HepG2 (cell line): ENCODE measurements around the gene HRC. TPM values are rescaled to one million over a fixed set of nuclear protein-coding genes. Genes with fewer than 3 reads are reported as not detected.
A peak's percentile ranks its signal among the peaks of the same experiment; 100 is the strongest.

Experiments
- HIVEP1 ChIP-seq: sonication (generic); formaldehyde crosslinking; IDR thresholded peaks from 2 replicates; pipeline ENCODE4 v1.4.0; 2020; ENCODE audit warnings: mild to moderate bottlenecking, missing genetic modification reagents
- HMG20B ChIP-seq: conservative IDR thresholded peaks from 2 replicates; pipeline ENCODE4 v1.6.1; 2016; ENCODE audit warnings: missing genetic modification reagents, missing compliant biosample characterization
- KDM4B ChIP-seq: sonication (generic); formaldehyde crosslinking; IDR thresholded peaks from 2 replicates; pipeline ENCODE4 v1.4.0; 2020; ENCODE audit warnings: missing genetic modification reagents
- PHF20 ChIP-seq: sonication (generic); formaldehyde crosslinking; IDR thresholded peaks from 2 replicates; pipeline ENCODE4 v1.5.0; 2020; ENCODE audit warnings: mild to moderate bottlenecking, missing genetic modification reagents
- RERE ChIP-seq: IDR thresholded peaks from 2 replicates; pipeline ENCODE4 v1.6.1; 2016; ENCODE audit warnings: low read depth, missing genetic modification reagents, missing compliant biosample characterization
- WIZ ChIP-seq: sonication (generic); formaldehyde crosslinking; IDR thresholded peaks from 2 replicates; pipeline ENCODE4 v1.5.1; 2020; ENCODE audit warnings: mild to moderate bottlenecking, missing genetic modification reagents
- ZBTB2 ChIP-seq: sonication (generic); formaldehyde crosslinking; IDR thresholded peaks from 2 replicates; pipeline ENCODE4 v1.8.0; 2022; ENCODE audit warnings: low read depth, missing genetic modification reagents
- ZBTB46 ChIP-seq: sonication (generic); formaldehyde crosslinking; IDR thresholded peaks from 2 replicates; pipeline ENCODE4 v1.4.0; 2020; ENCODE audit warnings: mild to moderate bottlenecking, missing genetic modification reagents, borderline replicate concordance
- ZNF232 ChIP-seq: sonication (generic); formaldehyde crosslinking; IDR thresholded peaks from 2 replicates; pipeline ENCODE4 v1.4.0; 2020; ENCODE audit warnings: missing genetic modification reagents, borderline replicate concordance
- ZNF691 ChIP-seq: sonication (generic); formaldehyde crosslinking; IDR thresholded peaks from 2 replicates; pipeline ENCODE4 v1.4.0; 2020; ENCODE audit warnings: missing genetic modification reagents, low read depth, mild to moderate bottlenecking, borderline replicate concordance
- ZSCAN25 ChIP-seq: sonication (generic); formaldehyde crosslinking; IDR thresholded peaks from 2 replicates; pipeline ENCODE4 v1.8.0; 2022; ENCODE audit warnings: mild to moderate bottlenecking, missing genetic modification reagents
- ZXDC ChIP-seq: sonication (generic); formaldehyde crosslinking; IDR thresholded peaks from 2 replicates; pipeline ENCODE4 v1.5.0; 2020; ENCODE audit warnings: mild to moderate bottlenecking, missing genetic modification reagents
- polyA plus RNA-seq, 8 experiments: library from polyadenylated mRNA; depleted of rRNA in 3 of 8; stranded (reverse) in 7 of 8; unstranded in 1 of 8; fragments of >200 nt; fragmentation: Illumina TruSeq in 4 of 8; extraction: Trizol in 4 of 8; gene quantifications; 2 replicates each; pipeline versions ENCODE4 v1.2.1 to v1.2.3, GENCODE V29; 2011 to 2016; ENCODE audit warnings: low read depth in 4 of 8, missing spikeins in 1 of 8, mixed read lengths in 1 of 8; ENCODE audit not compliant: insufficient read depth in 1 of 8
- total RNA-seq, 5 experiments: library from RNA; depleted of rRNA; stranded (reverse); fragments of >200 nt; fragmentation: Illumina TruSeq; extraction: Trizol; gene quantifications; 2 replicates each; pipeline ENCODE4 v1.2.3, GENCODE V29; 2016; ENCODE audit warnings: low read depth in 1 of 5

Gene HRC
- total and polyA plus RNA-seq, 2 of the 13 experiments (the other 11 are each of a cell fraction or from before 2014, with no cell fraction given), result 3.6 to 15.4 TPM

GRCh38 chr19:49113762-49114629, 41.2 kb downstream of the HRC start, which contains the start of gene LIN7B (continued):
- TF ChIP-seq HMG20B (CRISPR knock-in tag) (no peak), KDM4B (CRISPR knock-in tag) (peak; percentile 73; the same call in 1 of the 2 replicates), RERE (CRISPR knock-in tag) (no peak), PHF20 (CRISPR knock-in tag) (no peak; the same call in 1 of the 2 replicates), ZNF691 (no peak), ZSCAN25 (CRISPR knock-in tag) (0 out of 2 replicates have a peak, but pooled peaks have one; percentile 14), ZBTB46 (no peak), ZNF232 (CRISPR knock-in tag) (no peak), HIVEP1 (CRISPR knock-in tag) (no peak), WIZ (no peak), ZBTB2 (CRISPR knock-in tag) (no peak), ZXDC (CRISPR knock-in tag) (peak; percentile 87; the same call in 1 of the 2 replicates)
